HepG2 (cell line): ENCODE results near the gene MRGPRG.

Experiments used
- ASH2L ChIP-seq: fragments of 300-600, 200-600 bp; sonication (generic); IDR thresholded peaks from 2 replicates; pipeline ENCODE4 v1.7.0; 2017; ENCODE audit warnings: low read depth, mild to moderate bottlenecking, moderate library complexity, mixed read lengths, low read length; ENCODE audit not compliant: insufficient read length
- CTCF ChIP-seq: sonication (generic); formaldehyde crosslinking; IDR thresholded peaks from 2 replicates; pipeline ENCODE4 v1.5.0; 2020; ENCODE audit warnings: mild to moderate bottlenecking, missing genetic modification reagents, moderate library complexity
- EP300 ChIP-seq, 3 experiments: sonication (generic) in 1 of 3; formaldehyde crosslinking in 1 of 3; IDR thresholded peaks; 2 replicates each; pipeline versions ENCODE4 v1.5.1 to v1.6.1; 2011 to 2020; ENCODE audit warnings: low read depth in 2 of 3, low read length in 2 of 3, borderline replicate concordance in 1 of 3, improper control_type of control experiment in 1 of 3, mild to moderate bottlenecking in 1 of 3, missing genetic modification reagents in 1 of 3, moderate library complexity in 1 of 3
- FOXA1 ChIP-seq, 2 experiments: fragments of 450-650 bp in 1 of 2; sonication (generic) in 1 of 2; formaldehyde crosslinking in 1 of 2; IDR thresholded peaks; 2 replicates each; pipeline versions ENCODE4 v1.4.0 to v1.6.1; 2016 to 2020; ENCODE audit warnings: missing genetic modification reagents in 1 of 2
- HDAC6 ChIP-seq: fragments of 200-600 bp; sonication (generic); IDR thresholded peaks from 2 replicates; pipeline ENCODE4 v1.7.0; 2017; ENCODE audit warnings: mild to moderate bottlenecking, antibody characterized with exemption, low read length, low read depth
- HMG20B ChIP-seq: conservative IDR thresholded peaks from 2 replicates; pipeline ENCODE4 v1.6.1; 2016; ENCODE audit warnings: missing genetic modification reagents, missing compliant biosample characterization
- NBN ChIP-seq: fragments of 450-650 bp; conservative IDR thresholded peaks from 2 replicates; pipeline ENCODE4 v1.6.1; 2017
- RAD51 ChIP-seq: fragments of 450-650 bp; IDR thresholded peaks from 2 replicates; pipeline ENCODE4 v1.6.1; 2016; ENCODE audit warnings: borderline replicate concordance
- REST ChIP-seq, 2 experiments: IDR thresholded peaks; 2 replicates each; pipeline ENCODE4 v1.6.1; 2011 to 2012; ENCODE audit warnings: low read length in 2 of 2, borderline replicate concordance in 1 of 2, low read depth in 1 of 2, mild to moderate bottlenecking in 1 of 2, moderate library complexity in 1 of 2
- SOX6 ChIP-seq, 2 experiments: fragments of 450-650 bp in 1 of 2; sonication (generic) in 1 of 2; formaldehyde crosslinking in 1 of 2; IDR thresholded peaks; 2 replicates each; pipeline versions ENCODE4 v1.4.0 to v1.6.1; 2017 to 2020; ENCODE audit warnings: antibody characterized with exemption in 1 of 2, mild to moderate bottlenecking in 1 of 2, missing genetic modification reagents in 1 of 2
- TAF1 ChIP-seq: sonication (generic); formaldehyde crosslinking; IDR thresholded peaks from 2 replicates; pipeline ENCODE4 v1.4.0; 2020; ENCODE audit warnings: missing genetic modification reagents
- TBL1XR1 ChIP-seq: fragments of 150-350 bp; IDR thresholded peaks from 2 replicates; pipeline ENCODE4 v1.6.1; 2014; ENCODE audit warnings: borderline replicate concordance, low read length; ENCODE audit not compliant: partially characterized antibody
- ZNF615 ChIP-seq: sonication (generic); formaldehyde crosslinking; IDR thresholded peaks from 2 replicates; pipeline ENCODE4 v1.5.0; 2020; ENCODE audit warnings: mild to moderate bottlenecking, missing genetic modification reagents, borderline replicate concordance

GRCh38 chr11:3184732-3185347 lies 33.8 kb downstream of the MRGPRG start:
- no peak for TF ChIP-seq TBL1XR1
- TF ChIP-seq CTCF, result no peak
- TF ChIP-seq FOXA1 (IDR thresholded peaks at IDR 0.05), result no peak
- no peak for TF ChIP-seq FOXA1 (CRISPR knock-in tag; IDR thresholded peaks at IDR 0.05)
- TF ChIP-seq EP300 (IDR thresholded peaks at IDR 0.05; ENCODE audit: low read depth in 2 of 2, low read length in 2 of 2), result no peak
- TF ChIP-seq EP300 (CRISPR knock-in tag; IDR thresholded peaks at IDR 0.05; ENCODE audit: borderline replicate concordance), result no peak
- TF ChIP-seq HMG20B (CRISPR knock-in tag), result no peak
- TF ChIP-seq REST (IDR thresholded peaks at IDR 0.05; ENCODE audit: borderline replicate concordance in 1 of 2, low read depth in 1 of 2, low read length in 2 of 2), result no peak
- TF ChIP-seq TAF1 (CRISPR knock-in tag), result no peak
- no peak for TF ChIP-seq HDAC6
- TF ChIP-seq ZNF615 (CRISPR knock-in tag), result no peak
- no peak for TF ChIP-seq NBN
- TF ChIP-seq RAD51, result no peak
- no peak for TF ChIP-seq SOX6 (IDR thresholded peaks at IDR 0.05)
- no peak for TF ChIP-seq SOX6 (CRISPR knock-in tag; IDR thresholded peaks at IDR 0.05)
- no peak for TF ChIP-seq ASH2L
